ENCODE measurements around the gene FBXL13. TPM values are rescaled to one million over a fixed set of nuclear protein-coding genes. Genes with fewer than 3 reads are reported as not detected.

FBXL13 gene
- total RNA-seq, 1 experiment from 2014 or later = 2.5 TPM

GRCh38 chr7:102897211-102897631 is 177.4 kb downstream of the FBXL13 start:
- POLR2A ChIA-PET = no interaction called here
- CTCF ChIA-PET = no interaction called here
- no peak for TF ChIP-seq CTCF (IDR thresholded peaks at IDR 0.05)
- H3K9me3 ChIP-seq (ENCODE audit: control insufficient read depth, insufficient read depth, low read depth, low read length) = no peaks in the 10 kb centered on the region
- H3K4me3 ChIP-seq (ENCODE audit: low read depth in 2 of 2, low read length in 2 of 2) = no peak overlapping the region
- no peaks in the 10 kb centered on the region for H3K36me3 ChIP-seq (ENCODE audit: control insufficient read depth, insufficient read depth, low read length)
- H3K4me1 ChIP-seq (ENCODE audit: control insufficient read depth, insufficient read depth, low read length) = no peaks in the 10 kb centered on the region
- H3K27me3 ChIP-seq (ENCODE audit: control insufficient read depth, insufficient read depth, low read length) = no peaks in the 10 kb centered on the region
- H3K27ac ChIP-seq (ENCODE audit: low read length) = no peak overlapping the region
- in situ Hi-C loops (cut with HindIII; ENCODE audit: low pct_unique_long_range_greater_than_20kb, low sequenced_read_pairs) = no loop called here
- ATAC-seq = no peak
- intact Hi-C loops (cut with micrococcal nuclease; ENCODE audit: unreplicated experiment) = no loop called here
- no peak for DNase-seq (ENCODE audit: low read depth, low spot score)
- no TSS peak for BruUV-seq (replicated peaks)

DNA sequence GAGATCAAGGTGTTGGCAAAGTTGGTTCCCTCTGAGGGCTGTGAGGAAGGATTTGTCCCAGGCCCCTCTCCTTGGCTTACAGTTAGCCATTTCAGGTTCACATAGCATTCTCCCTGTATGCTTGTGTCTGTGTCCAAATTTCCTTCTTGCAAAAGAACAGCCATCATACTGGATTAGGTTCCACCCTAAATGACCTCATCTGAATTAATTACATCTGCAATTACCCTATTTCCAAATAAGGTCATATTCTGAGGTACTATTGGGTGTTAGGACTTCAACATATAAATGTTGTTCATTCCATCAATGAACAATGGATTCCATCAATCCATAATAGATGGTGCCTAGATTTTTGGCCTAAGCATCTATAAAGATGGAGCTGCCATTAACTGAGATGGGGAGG is 178.0 kb downstream of the FBXL13 start:
- no peak overlapping the region; the same call in 1 of the 2 replicates for H3K27ac ChIP-seq (ENCODE audit: low read length)
- ChIA-PET POLR2A (no interaction called here), CTCF (no interaction called here)
- no peaks in the 10 kb centered on the region for H3K36me3 ChIP-seq (ENCODE audit: control insufficient read depth, insufficient read depth, low read length)
- ATAC-seq = no peak
- BruUV-seq (replicated peaks) = no TSS peak
- no peaks in the 10 kb centered on the region for H3K27me3 ChIP-seq (ENCODE audit: control insufficient read depth, insufficient read depth, low read length)
- TF ChIP-seq, protein P1, sequence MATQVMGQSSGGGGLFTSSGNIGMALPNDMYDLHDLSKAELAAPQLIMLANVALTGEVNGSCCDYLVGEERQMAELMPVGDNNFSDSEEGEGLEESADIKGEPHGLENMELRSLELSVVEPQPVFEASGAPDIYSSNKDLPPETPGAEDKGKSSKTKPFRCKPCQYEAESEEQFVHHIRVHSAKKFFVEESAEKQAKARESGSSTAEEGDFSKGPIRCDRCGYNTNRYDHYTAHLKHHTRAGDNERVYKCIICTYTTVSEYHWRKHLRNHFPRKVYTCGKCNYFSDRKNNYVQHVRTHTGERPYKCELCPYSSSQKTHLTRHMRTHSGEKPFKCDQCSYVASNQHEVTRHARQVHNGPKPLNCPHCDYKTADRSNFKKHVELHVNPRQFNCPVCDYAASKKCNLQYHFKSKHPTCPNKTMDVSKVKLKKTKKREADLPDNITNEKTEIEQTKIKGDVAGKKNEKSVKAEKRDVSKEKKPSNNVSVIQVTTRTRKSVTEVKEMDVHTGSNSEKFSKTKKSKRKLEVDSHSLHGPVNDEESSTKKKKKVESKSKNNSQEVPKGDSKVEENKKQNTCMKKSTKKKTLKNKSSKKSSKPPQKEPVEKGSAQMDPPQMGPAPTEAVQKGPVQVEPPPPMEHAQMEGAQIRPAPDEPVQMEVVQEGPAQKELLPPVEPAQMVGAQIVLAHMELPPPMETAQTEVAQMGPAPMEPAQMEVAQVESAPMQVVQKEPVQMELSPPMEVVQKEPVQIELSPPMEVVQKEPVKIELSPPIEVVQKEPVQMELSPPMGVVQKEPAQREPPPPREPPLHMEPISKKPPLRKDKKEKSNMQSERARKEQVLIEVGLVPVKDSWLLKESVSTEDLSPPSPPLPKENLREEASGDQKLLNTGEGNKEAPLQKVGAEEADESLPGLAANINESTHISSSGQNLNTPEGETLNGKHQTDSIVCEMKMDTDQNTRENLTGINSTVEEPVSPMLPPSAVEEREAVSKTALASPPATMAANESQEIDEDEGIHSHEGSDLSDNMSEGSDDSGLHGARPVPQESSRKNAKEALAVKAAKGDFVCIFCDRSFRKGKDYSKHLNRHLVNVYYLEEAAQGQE (IDR thresholded peaks at IDR 0.05; ENCODE audit: insufficient read depth in 1 of 2, low read depth in 2 of 2, low read length in 1 of 2) = no peak
- DNase-seq (ENCODE audit: low read depth, low spot score) = no peak
- H3K9me3 ChIP-seq (ENCODE audit: control insufficient read depth, insufficient read depth, low read depth, low read length) = no peaks in the 10 kb centered on the region
- H3K4me3 ChIP-seq (ENCODE audit: low read depth in 2 of 2, low read length in 2 of 2) = no peak overlapping the region
- in situ Hi-C loops (cut with HindIII; ENCODE audit: low pct_unique_long_range_greater_than_20kb, low sequenced_read_pairs) = no loop called here
- intact Hi-C loops (cut with micrococcal nuclease; ENCODE audit: unreplicated experiment) = no loop called here
- peaks cover 4% of the 10 kb centered on the region; the same call in 1 of the 2 replicates for H3K4me1 ChIP-seq (ENCODE audit: control insufficient read depth, insufficient read depth, low read length)

DNA sequence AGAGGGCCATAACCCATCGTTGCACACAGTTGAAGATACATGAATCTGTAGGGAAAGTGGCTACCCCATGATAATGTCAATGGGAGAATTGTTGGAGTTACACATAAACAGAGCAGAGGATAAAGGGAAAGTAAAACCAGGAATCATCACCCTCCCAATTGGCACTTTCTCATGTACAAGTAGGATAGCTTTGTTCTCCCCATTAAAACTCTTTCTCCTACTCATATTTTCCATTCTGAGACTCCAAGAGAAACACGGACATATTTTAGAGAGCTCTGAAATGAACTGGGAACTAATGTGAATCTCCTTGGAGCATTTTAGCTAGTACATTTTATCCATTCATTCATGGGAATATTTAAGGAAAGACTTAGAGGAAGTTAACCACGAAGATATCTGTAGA is 179.0 kb downstream of the FBXL13 start:
- H3K4me1 ChIP-seq (ENCODE audit: control insufficient read depth, insufficient read depth, low read length) = peaks cover 10% of the 10 kb centered on the region; the same call in 1 of the 2 replicates
- no peaks in the 10 kb centered on the region for H3K27me3 ChIP-seq (ENCODE audit: control insufficient read depth, insufficient read depth, low read length)
- ChIA-PET POLR2A (no interaction called here), CTCF (no interaction called here)
- no peaks in the 10 kb centered on the region for H3K36me3 ChIP-seq (ENCODE audit: control insufficient read depth, insufficient read depth, low read length)
- BruUV-seq (replicated peaks) = no TSS peak
- intact Hi-C loops (cut with micrococcal nuclease; ENCODE audit: unreplicated experiment) = no loop called here
- in situ Hi-C loops (cut with HindIII; ENCODE audit: low pct_unique_long_range_greater_than_20kb, low sequenced_read_pairs) = no loop called here
- H3K4me3 ChIP-seq (ENCODE audit: low read depth in 2 of 2, low read length in 2 of 2) = no peak overlapping the region
- ATAC-seq (no peak), DNase-seq (ENCODE audit: low read depth, low spot score) (no peak)
- no peaks in the 10 kb centered on the region for H3K9me3 ChIP-seq (ENCODE audit: control insufficient read depth, insufficient read depth, low read depth, low read length)
- H3K27ac ChIP-seq (ENCODE audit: low read length) = peak overlapping the region; percentile 5; the same call in 1 of the 2 replicates
- TF ChIP-seq POLR2AphosphoS5 (IDR thresholded peaks at IDR 0.05; ENCODE audit: low read depth, low read length) (no peak), TCF7L2 (IDR thresholded peaks at IDR 0.05; ENCODE audit: low read depth, low read length) (no peak)
